Effector memory CD4-positive, alpha-beta T cell (primary cell): Measurements from ENCODE around the gene PPP1R15A.
"Not testable (repeated sequence)": the region's sequence is repeated elsewhere in the genome, so short reads cannot be mapped to it uniquely, and the experiment has no call there.

Source experiments
- DNase-seq, 3 donors: peaks; one replicate each; pipeline ENCODE4 v3.0.0-alpha.2; 2020
- H3K27ac ChIP-seq: 2 replicates; pipeline ENCODE4 v1.7.0; 2013; ENCODE audit warnings: mild to moderate bottlenecking, low read length, moderate library complexity; ENCODE audit not compliant: insufficient read depth, poor library complexity, severe bottlenecking
- H3K27me3 ChIP-seq: replicated peaks from 2 replicates; pipeline ENCODE4 v1.7.0; 2013; ENCODE audit warnings: mild to moderate bottlenecking, low read length; ENCODE audit not compliant: insufficient read depth, control insufficient read depth, poor library complexity, severe bottlenecking
- H3K36me3 ChIP-seq: 2 replicates; pipeline ENCODE4 v1.7.0; 2013; ENCODE audit warnings: mild to moderate bottlenecking, low read length, moderate library complexity; ENCODE audit not compliant: control insufficient read depth, insufficient read depth
- H3K4me1 ChIP-seq: 2 replicates; pipeline ENCODE4 v1.7.0; 2013; ENCODE audit warnings: low read length, mild to moderate bottlenecking; ENCODE audit not compliant: control insufficient read depth, insufficient read depth, poor library complexity, severe bottlenecking
- H3K4me3 ChIP-seq: 2 replicates; pipeline ENCODE4 v1.7.0; 2013; ENCODE audit warnings: low read length, low read depth, mild to moderate bottlenecking; ENCODE audit not compliant: insufficient read depth, poor library complexity, severe bottlenecking
- H3K9me3 ChIP-seq: 2 replicates; pipeline ENCODE4 v1.7.0; 2013; ENCODE audit warnings: mild to moderate bottlenecking, low read length, moderate library complexity; ENCODE audit not compliant: control insufficient read depth

Gene PPP1R15A

DNA sequence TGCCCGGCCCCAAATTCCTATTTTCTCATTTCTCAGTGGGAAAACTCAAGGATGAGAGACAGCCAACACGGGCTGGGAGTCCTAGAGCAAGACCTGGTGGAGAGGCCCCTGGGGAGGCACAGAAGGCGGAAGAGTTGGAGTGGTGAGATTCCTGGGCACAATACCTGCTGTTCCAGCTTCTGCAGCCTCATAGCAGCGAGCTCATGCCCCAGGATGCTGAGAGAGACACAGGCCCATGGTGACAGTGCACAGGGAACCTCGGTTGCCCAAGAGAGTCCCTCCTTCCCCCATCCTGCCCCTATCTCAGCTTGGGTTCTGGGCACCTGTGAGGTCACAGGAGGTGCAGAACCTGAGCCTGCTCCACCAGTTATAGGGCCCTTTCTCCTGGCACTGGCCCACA is 25.0 kb downstream of the PPP1R15A start:
- Histone ChIP-seq H3K27me3 (peaks cover 12% of the 10 kb centered on the region), H3K27ac (no peak overlapping the region), H3K4me1 (no peaks in the 10 kb centered on the region), H3K9me3 (no peaks in the 10 kb centered on the region), H3K4me3 (no peak overlapping the region), H3K36me3 (no peaks in the 10 kb centered on the region)
- no peak for DNase-seq

GRCh38 chr19:48899386-48899749 is 27.1 kb downstream of the PPP1R15A start:
- H3K27me3 ChIP-seq: peaks cover 11% of the 10 kb centered on the region
- not testable (repeated sequence) for H3K9me3 ChIP-seq, H3K36me3 ChIP-seq, H3K4me3 ChIP-seq, H3K4me1 ChIP-seq, DNase-seq
- H3K27ac ChIP-seq: peak overlapping the region; percentile 83

DNA sequence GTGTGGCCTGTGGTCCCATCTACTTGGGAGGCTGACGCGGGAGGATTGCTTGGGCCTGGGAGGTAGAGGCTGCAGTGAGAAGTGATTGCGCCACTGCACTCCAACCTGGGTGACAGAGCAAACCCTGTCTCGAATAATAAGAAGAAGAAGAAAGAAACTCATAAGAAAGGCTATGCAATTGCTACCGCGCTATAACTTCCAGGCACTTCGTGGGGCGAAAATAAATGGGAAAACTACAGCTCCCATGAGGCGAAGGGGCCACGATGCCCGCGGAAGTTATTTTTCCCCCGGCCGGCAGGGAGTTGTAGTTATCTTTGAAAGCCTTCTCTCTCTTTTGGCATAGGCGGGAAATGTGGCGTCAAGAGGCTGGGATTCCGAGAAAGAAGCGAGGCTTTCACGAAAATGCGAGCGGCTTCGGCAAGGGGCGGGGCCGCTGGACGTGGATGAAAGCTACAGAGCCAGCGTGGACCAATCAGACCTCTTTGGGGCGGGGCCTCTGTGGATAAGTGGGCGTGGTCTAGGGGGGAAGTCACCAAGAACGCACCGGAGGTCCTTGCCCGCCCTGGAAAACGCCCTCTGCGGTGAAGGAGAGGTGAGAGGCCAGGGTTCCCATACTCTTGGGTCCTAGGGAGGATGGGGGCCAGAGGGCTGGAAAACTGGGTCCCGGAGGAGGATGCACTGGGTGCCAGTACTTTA is 27.7 kb downstream of the PPP1R15A start, which contains the start of gene NUCB1:
NUCB1 (plus strand) TSS at position 532 of the 696 bp plus-strand sequence. CDS start 485 bp downstream, outside the sequence.
- Histone ChIP-seq H3K4me3 (peak within 1 kb of the TSS; percentile 71), H3K9me3 (no peaks in the 10 kb centered on the region), H3K27ac (peak within 1 kb of the TSS; percentile 83), H3K4me1 (no peaks in the 10 kb centered on the region), H3K27me3 (peaks cover 5% of the 10 kb centered on the region), H3K36me3 (peaks cover 4% of the 10 kb centered on the region)
- DNase-seq: peak; percentile 96 to 98 (median 98)

GRCh38 chr19:48900477-48901406 is 28.5 kb downstream of the PPP1R15A start:
- peak overlapping the region; percentile 71 for H3K4me3 ChIP-seq
- H3K27ac ChIP-seq: peak overlapping the region; percentile 83
- no peaks in the 10 kb centered on the region for H3K4me1 ChIP-seq
- H3K27me3 ChIP-seq: no peaks in the 10 kb centered on the region
- DNase-seq: no peak
- peaks cover 11% of the 10 kb centered on the region for H3K36me3 ChIP-seq
- no peaks in the 10 kb centered on the region for H3K9me3 ChIP-seq

GRCh38 chr19:48902291-48902690 is 30.1 kb downstream of the PPP1R15A start:
- H3K36me3 ChIP-seq: peaks cover 12% of the 10 kb centered on the region
- not testable (repeated sequence) for H3K27me3 ChIP-seq, H3K4me3 ChIP-seq, H3K9me3 ChIP-seq, H3K27ac ChIP-seq, H3K4me1 ChIP-seq, DNase-seq

GRCh38 chr19:48903788-48904187 is 31.6 kb downstream of the PPP1R15A start:
- H3K4me3 ChIP-seq, H3K9me3 ChIP-seq, H3K27me3 ChIP-seq, H3K27ac ChIP-seq, DNase-seq, H3K4me1 ChIP-seq: not testable (repeated sequence)
- peaks cover 21% of the 10 kb centered on the region for H3K36me3 ChIP-seq

- no peak for DNase-seq
- Histone ChIP-seq H3K27me3 (no peaks in the 10 kb centered on the region), H3K9me3 (no peaks in the 10 kb centered on the region), H3K4me3 (no peak overlapping the region), H3K27ac (no peak overlapping the region), H3K36me3 (peaks cover 31% of the 10 kb centered on the region), H3K4me1 (no peaks in the 10 kb centered on the region)
Observed at GRCh38 chr19:48905664-48906063, 33.4 kb downstream of the PPP1R15A start.

- H3K9me3 ChIP-seq: no peaks in the 10 kb centered on the region
- DNase-seq: no peak
- H3K27me3 ChIP-seq: no peaks in the 10 kb centered on the region
- H3K4me1 ChIP-seq: no peaks in the 10 kb centered on the region
- no peak overlapping the region for H3K4me3 ChIP-seq
- no peak overlapping the region for H3K27ac ChIP-seq
- peaks cover 37% of the 10 kb centered on the region for H3K36me3 ChIP-seq
Observed at GRCh38 chr19:48906324-48906723, 34.1 kb downstream of the PPP1R15A start.

- no peaks in the 10 kb centered on the region for H3K4me1 ChIP-seq
- H3K4me3 ChIP-seq: no peak overlapping the region
- H3K9me3 ChIP-seq: no peaks in the 10 kb centered on the region
- H3K27ac ChIP-seq: no peak overlapping the region
- no peaks in the 10 kb centered on the region for H3K27me3 ChIP-seq
- DNase-seq: no peak
- peaks cover 50% of the 10 kb centered on the region for H3K36me3 ChIP-seq
Observed at GRCh38 chr19:48907671-48908070, 35.5 kb downstream of the PPP1R15A start.
